NT2/D1 (cell line): Measurements from ENCODE around the gene COL2A1.

ENCODE experiments used
- SUZ12 ChIP-seq: IDR thresholded peaks from 2 replicates; pipeline ENCODE4 v1.6.1; 2011; ENCODE audit not compliant: insufficient read length, insufficient read depth; ENCODE audit errors: extremely low read depth
- ZNF274 ChIP-seq: IDR thresholded peaks from 2 replicates; pipeline ENCODE4 v1.6.1; 2011; ENCODE audit warnings: mild to moderate bottlenecking, low read depth, low read length

GRCh38 chr12:48029491-48030172, 25.4 kb upstream of the COL2A1 start:
- TF ChIP-seq ZNF274, result no peak
- no peak for TF ChIP-seq SUZ12
